Mesendoderm (in vitro differentiated cells): ENCODE results near the gene PCSK7.

Source experiments
- DNase-seq: peaks from one replicate; pipeline ENCODE4 v3.0.0; 2013
- H2AK5ac ChIP-seq: 2 replicates; pipeline ENCODE4 v1.6.1; 2013; ENCODE audit warnings: low read length, inconsistent platforms
- H2BK120ac ChIP-seq: 2 replicates; pipeline ENCODE4 v1.6.1; 2013; ENCODE audit warnings: low read depth, mild to moderate bottlenecking, low read length, moderate library complexity, mixed read lengths
- H2BK15ac ChIP-seq: replicated peaks from 2 replicates; pipeline ENCODE4 v1.6.1; 2013; ENCODE audit warnings: low read depth, mild to moderate bottlenecking, moderate library complexity
- H2BK5ac ChIP-seq: 2 replicates; pipeline ENCODE4 v1.6.1; 2013; ENCODE audit warnings: low read length, inconsistent platforms
- H3K18ac ChIP-seq: 2 replicates; pipeline ENCODE4 v1.6.1; 2013; ENCODE audit warnings: mild to moderate bottlenecking, low read length, mixed read lengths
- H3K23ac ChIP-seq: one replicate; pipeline ENCODE4 v1.6.1; 2013; ENCODE audit warnings: low read length
- H3K27ac ChIP-seq: 2 replicates; pipeline ENCODE4 v1.5.1; 2013; ENCODE audit warnings: low read depth, mild to moderate bottlenecking, inconsistent platforms, low read length, moderate library complexity
- H3K27me3 ChIP-seq: 2 replicates; pipeline ENCODE4 v1.6.1; 2013; ENCODE audit warnings: low read length, control low read depth, mild to moderate bottlenecking, inconsistent platforms; ENCODE audit not compliant: insufficient read depth, poor library complexity
- H3K36me3 ChIP-seq: 2 replicates; pipeline ENCODE4 v1.6.1; 2013; ENCODE audit warnings: low read length, inconsistent platforms; ENCODE audit not compliant: control insufficient read depth, insufficient read depth
- H3K4ac ChIP-seq: one replicate; pipeline ENCODE4 v1.6.1; 2013; ENCODE audit warnings: low read depth, mild to moderate bottlenecking, low read length, moderate library complexity
- H3K4me1 ChIP-seq: 2 replicates; pipeline ENCODE4 v1.6.1; 2013; ENCODE audit warnings: low read depth, low read length, inconsistent platforms; ENCODE audit not compliant: control insufficient read depth
- H3K4me2 ChIP-seq: 2 replicates; pipeline ENCODE4 v1.6.1; 2013; ENCODE audit warnings: low read length
- H3K4me3 ChIP-seq: 2 replicates; pipeline ENCODE4 v1.5.1; 2013; ENCODE audit warnings: mild to moderate bottlenecking, low read length
- H3K56ac ChIP-seq: one replicate; pipeline ENCODE4 v1.6.1; 2013; ENCODE audit warnings: low read length
- H3K79me1 ChIP-seq: 2 replicates; pipeline ENCODE4 v1.6.1; 2013; ENCODE audit warnings: low read length, inconsistent platforms
- H3K79me2 ChIP-seq: 2 replicates; pipeline ENCODE4 v1.6.1; 2013; ENCODE audit warnings: mild to moderate bottlenecking, low read length; ENCODE audit not compliant: control insufficient read depth, insufficient read depth
- H3K9ac ChIP-seq: 2 replicates; pipeline ENCODE4 v1.6.1; 2013; ENCODE audit warnings: low read length, inconsistent platforms
- H4K5ac ChIP-seq: one replicate; pipeline ENCODE4 v1.6.1; 2013; ENCODE audit warnings: low read length
- H4K8ac ChIP-seq: one replicate; pipeline ENCODE4 v1.6.1; 2013; ENCODE audit warnings: low read depth, mild to moderate bottlenecking, control low read depth, low read length, moderate library complexity
- WGBS: extraction: QIAGEN DNeasy Blood & Tissue Kit; methylation state at CpG from one replicate; pipeline ENCODE4 v1.1.7; 2013; ENCODE audit warnings: low lambda C conversion rate, missing lambda C conversion rate; ENCODE audit not compliant: insufficient coverage; ENCODE audit errors: extremely low coverage; 5-methylcytosine and 5-hydroxymethylcytosine counted together

Gene PCSK7

GRCh38 chr11:117258576-117258975 lies 26.7 kb upstream of the PCSK7 start:
- Histone ChIP-seq H4K5ac (no peak overlapping the region), H3K27ac (no peak overlapping the region), H2AK5ac (no peak overlapping the region), H4K8ac (no peak overlapping the region), H3K4me2 (no peak overlapping the region), H3K27me3 (no peaks in the 10 kb centered on the region), H3K4me1 (no peaks in the 10 kb centered on the region), H3K9ac (no peak overlapping the region), H3K79me2 (no peaks in the 10 kb centered on the region), H3K79me1 (no peaks in the 10 kb centered on the region), H3K56ac (no peak overlapping the region), H2BK15ac (no peak overlapping the region), H3K23ac (no peak overlapping the region), H3K4ac (no peak overlapping the region), H2BK120ac (no peak overlapping the region), H3K18ac (no peak overlapping the region), H2BK5ac (no peak overlapping the region), H3K4me3 (no peak overlapping the region), H3K36me3 (peaks cover 2% of the 10 kb centered on the region)
- no peak for DNase-seq
- WGBS, result no CpG with 5 or more reads among the region's 2 CpGs

- no peaks in the 10 kb centered on the region for H3K79me2 ChIP-seq
- H3K56ac ChIP-seq, result no peak overlapping the region
- H2BK120ac ChIP-seq, result no peak overlapping the region
- no peak overlapping the region for H2AK5ac ChIP-seq
- no peak overlapping the region for H2BK5ac ChIP-seq
- no peak overlapping the region for H2BK15ac ChIP-seq
- no peak for DNase-seq
- H3K4me1 ChIP-seq, result no peaks in the 10 kb centered on the region
- H3K79me1 ChIP-seq, result no peaks in the 10 kb centered on the region
- no peak overlapping the region for H3K4me3 ChIP-seq
- H4K8ac ChIP-seq, result no peak overlapping the region
- peaks cover 4% of the 10 kb centered on the region for H3K36me3 ChIP-seq
- H3K27me3 ChIP-seq, result no peaks in the 10 kb centered on the region
- H3K23ac ChIP-seq, result no peak overlapping the region
- no peak overlapping the region for H3K4ac ChIP-seq
- no peak overlapping the region for H4K5ac ChIP-seq
- no peak overlapping the region for H3K4me2 ChIP-seq
- no peak overlapping the region for H3K18ac ChIP-seq
- H3K9ac ChIP-seq, result no peak overlapping the region
- H3K27ac ChIP-seq, result no peak overlapping the region
- WGBS, result no CpG with 5 or more reads among the region's 2 CpGs
Observed at GRCh38 chr11:117256573-117256972, 24.7 kb upstream of the PCSK7 start.

- Histone ChIP-seq H3K4ac (no peak overlapping the region), H3K9ac (no peak overlapping the region), H3K79me2 (no peaks in the 10 kb centered on the region), H3K18ac (no peak overlapping the region), H2AK5ac (no peak overlapping the region), H2BK15ac (no peak overlapping the region), H4K8ac (no peak overlapping the region), H3K79me1 (no peaks in the 10 kb centered on the region), H3K56ac (no peak overlapping the region), H2BK120ac (no peak overlapping the region), H3K23ac (no peak overlapping the region), H3K36me3 (peaks cover 4% of the 10 kb centered on the region), H4K5ac (no peak overlapping the region), H3K27me3 (no peaks in the 10 kb centered on the region), H3K4me1 (no peaks in the 10 kb centered on the region), H3K27ac (no peak overlapping the region), H2BK5ac (no peak overlapping the region), H3K4me3 (no peak overlapping the region), H3K4me2 (no peak overlapping the region)
- DNase-seq, result no peak
- WGBS, result no CpG with 5 or more reads among the region's 3 CpGs
Observed at GRCh38 chr11:117255966-117256365, 24.1 kb upstream of the PCSK7 start.

GRCh38 chr11:117251506-117251905 lies 19.6 kb upstream of the PCSK7 start:
- Histone ChIP-seq H3K36me3 (peaks cover 7% of the 10 kb centered on the region), H2BK15ac (no peak overlapping the region)
- WGBS, result no CpG with 5 or more reads among the region's 10 CpGs

GRCh38 chr11:117249571-117249970 lies 17.7 kb upstream of the PCSK7 start:
- H3K9ac ChIP-seq, result no peak overlapping the region
- no peak overlapping the region for H3K4me2 ChIP-seq
- no peak for DNase-seq
- H3K36me3 ChIP-seq, result peaks cover 5% of the 10 kb centered on the region
- H4K5ac ChIP-seq, result no peak overlapping the region
- no peak overlapping the region for H3K4ac ChIP-seq
- no peak overlapping the region for H3K23ac ChIP-seq
- no peak overlapping the region for H3K27ac ChIP-seq
- no peak overlapping the region for H3K4me3 ChIP-seq
- H3K4me1 ChIP-seq, result no peaks in the 10 kb centered on the region
- no peak overlapping the region for H4K8ac ChIP-seq
- H3K56ac ChIP-seq, result no peak overlapping the region
- no peak overlapping the region for H2BK120ac ChIP-seq
- no peaks in the 10 kb centered on the region for H3K79me1 ChIP-seq
- H3K18ac ChIP-seq, result no peak overlapping the region
- no peak overlapping the region for H2AK5ac ChIP-seq
- no peak overlapping the region for H2BK15ac ChIP-seq
- no peaks in the 10 kb centered on the region for H3K79me2 ChIP-seq
- H2BK5ac ChIP-seq, result no peak overlapping the region
- no CpG with 5 or more reads among the region's 4 CpGs for WGBS
- H3K27me3 ChIP-seq, result no peaks in the 10 kb centered on the region

More at GRCh38 chr11:117251506-117251905, 19.6 kb upstream of the PCSK7 start:
- Histone ChIP-seq H3K9ac (no peak overlapping the region), H2BK5ac (no peak overlapping the region), H3K4ac (peak overlapping the region; percentile 31), H4K5ac (no peak overlapping the region), H3K23ac (no peak overlapping the region), H3K4me1 (no peaks in the 10 kb centered on the region), H3K4me2 (no peak overlapping the region), H4K8ac (no peak overlapping the region), H3K27ac (no peak overlapping the region), H3K18ac (no peak overlapping the region), H2AK5ac (no peak overlapping the region), H3K79me2 (no peaks in the 10 kb centered on the region), H3K4me3 (no peak overlapping the region), H3K27me3 (no peaks in the 10 kb centered on the region), H2BK120ac (no peak overlapping the region), H3K56ac (no peak overlapping the region), H3K79me1 (no peaks in the 10 kb centered on the region)
- no peak for DNase-seq

- Histone ChIP-seq H4K8ac (no peak overlapping the region), H4K5ac (no peak overlapping the region), H3K4ac (no peak overlapping the region), H2BK5ac (no peak overlapping the region), H3K27ac (no peak overlapping the region), H3K4me3 (no peak overlapping the region), H3K79me1 (no peaks in the 10 kb centered on the region), H3K27me3 (no peaks in the 10 kb centered on the region), H3K18ac (no peak overlapping the region), H2BK120ac (no peak overlapping the region), H3K56ac (no peak overlapping the region), H3K36me3 (peaks cover 5% of the 10 kb centered on the region), H3K79me2 (no peaks in the 10 kb centered on the region), H3K4me1 (no peaks in the 10 kb centered on the region), H3K4me2 (no peak overlapping the region), H3K9ac (no peak overlapping the region), H3K23ac (no peak overlapping the region), H2BK15ac (no peak overlapping the region), H2AK5ac (no peak overlapping the region)
- DNase-seq, result no peak
- no CpG with 5 or more reads among the region's 4 CpGs for WGBS
Observed at GRCh38 chr11:117248341-117248740, 16.5 kb upstream of the PCSK7 start.
